GM12801 (cell line): ENCODE measurements around the gene KIAA1217.

Source experiments
- CTCF ChIP-seq: IDR thresholded peaks from one replicate; pipeline ENCODE4 v1.5.1; 2011; ENCODE audit warnings: control low read depth; ENCODE audit not compliant: insufficient read length; ENCODE audit errors: extremely low read depth

Gene KIAA1217

GRCh38 chr10:24333736-24334135, 124.8 kb downstream of the KIAA1217 start:
- no peak for TF ChIP-seq CTCF

- TF ChIP-seq CTCF, result no peak
Observed at GRCh38 chr10:24334279-24334939, 125.5 kb downstream of the KIAA1217 start.

GRCh38 chr10:24339387-24339786, 130.4 kb downstream of the KIAA1217 start:
- no peak for TF ChIP-seq CTCF

- TF ChIP-seq CTCF, result no peak
Observed at GRCh38 chr10:24340446-24340845, 131.5 kb downstream of the KIAA1217 start.

- no peak for TF ChIP-seq CTCF
Observed at GRCh38 chr10:24340883-24341282, 131.9 kb downstream of the KIAA1217 start.

GRCh38 chr10:24341371-24341770, 132.4 kb downstream of the KIAA1217 start:
- TF ChIP-seq CTCF, result no peak

GRCh38 chr10:24341897-24342296, 133.0 kb downstream of the KIAA1217 start:
- TF ChIP-seq CTCF, result no peak
